Measurements from ENCODE around the gene CRLF3.
"Not testable (repeated sequence)": the region's sequence is repeated elsewhere in the genome, so short reads cannot be mapped to it uniquely, and the experiment has no call there.

Gene CRLF3

GRCh38 chr17:30824356-30825145 is at the start of gene CRLF3:
Gene CRLF3 (minus strand): TSS chr17:30824692. CDS start chr17:30824651, 41 bp downstream.
- DNase-seq: peak; percentile 91

GRCh38 chr17:30869005-30869404 is 44.5 kb upstream of the CRLF3 start:
- no peak for DNase-seq

- DNase-seq: no peak
Measured at GRCh38 chr17:30864636-30865035, 40.1 kb upstream of the CRLF3 start.

- no peak for DNase-seq
Measured at GRCh38 chr17:30858556-30859250, 34.2 kb upstream of the CRLF3 start.

- DNase-seq: no peak
Measured at GRCh38 chr17:30854146-30854545, 29.7 kb upstream of the CRLF3 start.

GRCh38 chr17:30848021-30848420 is 23.5 kb upstream of the CRLF3 start:
- no peak for DNase-seq

GRCh38 chr17:30840771-30841170 is 16.3 kb upstream of the CRLF3 start:
- DNase-seq: no peak

GRCh38 chr17:30838202-30838807 is 13.8 kb upstream of the CRLF3 start:
- DNase-seq: no peak

- DNase-seq: no peak
Measured at GRCh38 chr17:30832438-30833124, 8.1 kb upstream of the CRLF3 start.

- peak; percentile 95 for DNase-seq
Measured at GRCh38 chr17:30831663-30832437, 7.4 kb upstream of the CRLF3 start, which contains the start of gene ATAD5. Gene ATAD5 (plus strand): TSS chr17:30831966. CDS start chr17:30832348, 382 bp downstream.

GRCh38 chr17:30831257-30831656 is 6.8 kb upstream of the CRLF3 start:
- peak; percentile 21 for DNase-seq

GRCh38 chr17:30829022-30829421 is 4.5 kb upstream of the CRLF3 start:
- no peak for DNase-seq

- DNase-seq: no peak
Measured at GRCh38 chr17:30827082-30827481, 2.6 kb upstream of the CRLF3 start.

GRCh38 chr17:30824002-30824355 is 513 bp downstream of the CRLF3 start:
- peak; percentile 25 for DNase-seq

GRCh38 chr17:30823421-30823820 is 1.1 kb downstream of the CRLF3 start:
- no peak for DNase-seq

GRCh38 chr17:30822919-30823318 is 1.6 kb downstream of the CRLF3 start:
- DNase-seq: not testable (repeated sequence)

- no peak for DNase-seq
Measured at GRCh38 chr17:30821871-30822723, 2.4 kb downstream of the CRLF3 start.

- no peak for DNase-seq
Measured at GRCh38 chr17:30819971-30820705, 4.4 kb downstream of the CRLF3 start.

GRCh38 chr17:30816165-30816564 is 8.3 kb downstream of the CRLF3 start:
- no peak for DNase-seq

GRCh38 chr17:30814860-30815259 is 9.6 kb downstream of the CRLF3 start:
- not testable (repeated sequence) for DNase-seq

- not testable (repeated sequence) for DNase-seq
Measured at GRCh38 chr17:30814236-30814635, 10.3 kb downstream of the CRLF3 start.
